ENCODE data around the gene YJU2. TPM values are rescaled to one million over a fixed set of nuclear protein-coding genes. Genes with fewer than 3 reads are reported as not detected.

YJU2 gene
- total RNA-seq, 1 experiment from 2014 or later = 26.9 TPM

DNA sequence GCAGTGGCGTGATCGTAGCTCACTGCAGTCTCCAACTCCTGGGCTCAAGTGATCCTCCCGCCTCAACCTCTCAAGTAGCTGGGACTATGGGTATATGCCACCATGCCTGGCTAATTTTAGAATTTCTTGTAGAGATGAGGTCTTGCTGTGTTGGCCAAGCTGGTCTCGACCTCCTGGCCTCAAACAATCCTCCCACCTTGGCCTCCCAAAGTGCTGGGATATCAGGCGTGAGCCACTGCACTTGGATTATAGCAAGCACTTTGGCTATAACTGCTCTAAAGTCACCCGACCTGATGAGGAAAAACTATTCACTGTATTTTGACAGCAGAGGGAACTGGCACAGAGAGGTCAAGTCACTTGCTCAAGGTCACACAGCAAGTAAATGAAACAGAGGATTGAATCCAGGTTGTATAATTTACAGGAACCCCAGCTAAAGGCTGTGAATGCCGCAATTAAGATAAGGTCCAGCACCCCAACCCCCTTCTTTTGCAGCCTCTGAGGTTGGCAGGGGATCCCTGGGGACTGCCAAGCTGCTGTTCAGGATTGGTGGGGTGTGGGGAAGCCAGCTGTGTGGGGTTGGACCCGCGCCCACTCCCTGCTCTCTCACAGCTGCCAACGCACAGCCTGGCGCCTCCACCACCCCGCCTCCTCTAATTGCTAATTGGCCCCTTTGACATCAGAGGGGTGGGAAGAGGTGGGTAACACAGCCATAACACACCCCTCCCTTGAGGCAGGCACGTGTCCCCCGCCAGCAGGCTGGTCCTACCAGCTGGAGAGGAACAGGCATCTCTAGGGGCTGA lies 49.3 kb downstream of the YJU2 start:
- no peaks in the 10 kb centered on the region for H3K4me1 ChIP-seq (ENCODE audit: control insufficient read depth in 1 of 2, insufficient read depth in 2 of 2, low read length in 2 of 2)
- H4K20me1 ChIP-seq (ENCODE audit: insufficient read depth) = no peaks in the 10 kb centered on the region
- TF ChIP-seq POLR2AphosphoS5 (IDR thresholded peaks at IDR 0.05; ENCODE audit: low read depth, low read length) (no peak), SP1 (IDR thresholded peaks at IDR 0.05; ENCODE audit: low read depth) (no peak), CEBPB (IDR thresholded peaks at IDR 0.05; ENCODE audit: low read depth) (no peak), ZFX (IDR thresholded peaks at IDR 0.05) (no peak), SIN3A (IDR thresholded peaks at IDR 0.05; ENCODE audit: low read depth) (no peak), FOSL1 (IDR thresholded peaks at IDR 0.05; ENCODE audit: low read depth) (no peak), CBX3 (IDR thresholded peaks at IDR 0.05; ENCODE audit: low read depth) (no peak)
- TF ChIP-seq, protein P1, sequence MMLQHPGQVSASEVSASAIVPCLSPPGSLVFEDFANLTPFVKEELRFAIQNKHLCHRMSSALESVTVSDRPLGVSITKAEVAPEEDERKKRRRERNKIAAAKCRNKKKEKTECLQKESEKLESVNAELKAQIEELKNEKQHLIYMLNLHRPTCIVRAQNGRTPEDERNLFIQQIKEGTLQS (IDR thresholded peaks at IDR 0.05) = no peak
- TF ChIP-seq, protein P2, sequence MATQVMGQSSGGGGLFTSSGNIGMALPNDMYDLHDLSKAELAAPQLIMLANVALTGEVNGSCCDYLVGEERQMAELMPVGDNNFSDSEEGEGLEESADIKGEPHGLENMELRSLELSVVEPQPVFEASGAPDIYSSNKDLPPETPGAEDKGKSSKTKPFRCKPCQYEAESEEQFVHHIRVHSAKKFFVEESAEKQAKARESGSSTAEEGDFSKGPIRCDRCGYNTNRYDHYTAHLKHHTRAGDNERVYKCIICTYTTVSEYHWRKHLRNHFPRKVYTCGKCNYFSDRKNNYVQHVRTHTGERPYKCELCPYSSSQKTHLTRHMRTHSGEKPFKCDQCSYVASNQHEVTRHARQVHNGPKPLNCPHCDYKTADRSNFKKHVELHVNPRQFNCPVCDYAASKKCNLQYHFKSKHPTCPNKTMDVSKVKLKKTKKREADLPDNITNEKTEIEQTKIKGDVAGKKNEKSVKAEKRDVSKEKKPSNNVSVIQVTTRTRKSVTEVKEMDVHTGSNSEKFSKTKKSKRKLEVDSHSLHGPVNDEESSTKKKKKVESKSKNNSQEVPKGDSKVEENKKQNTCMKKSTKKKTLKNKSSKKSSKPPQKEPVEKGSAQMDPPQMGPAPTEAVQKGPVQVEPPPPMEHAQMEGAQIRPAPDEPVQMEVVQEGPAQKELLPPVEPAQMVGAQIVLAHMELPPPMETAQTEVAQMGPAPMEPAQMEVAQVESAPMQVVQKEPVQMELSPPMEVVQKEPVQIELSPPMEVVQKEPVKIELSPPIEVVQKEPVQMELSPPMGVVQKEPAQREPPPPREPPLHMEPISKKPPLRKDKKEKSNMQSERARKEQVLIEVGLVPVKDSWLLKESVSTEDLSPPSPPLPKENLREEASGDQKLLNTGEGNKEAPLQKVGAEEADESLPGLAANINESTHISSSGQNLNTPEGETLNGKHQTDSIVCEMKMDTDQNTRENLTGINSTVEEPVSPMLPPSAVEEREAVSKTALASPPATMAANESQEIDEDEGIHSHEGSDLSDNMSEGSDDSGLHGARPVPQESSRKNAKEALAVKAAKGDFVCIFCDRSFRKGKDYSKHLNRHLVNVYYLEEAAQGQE (IDR thresholded peaks at IDR 0.05; ENCODE audit: low read depth) = no peak
- TF ChIP-seq, protein P3, sequence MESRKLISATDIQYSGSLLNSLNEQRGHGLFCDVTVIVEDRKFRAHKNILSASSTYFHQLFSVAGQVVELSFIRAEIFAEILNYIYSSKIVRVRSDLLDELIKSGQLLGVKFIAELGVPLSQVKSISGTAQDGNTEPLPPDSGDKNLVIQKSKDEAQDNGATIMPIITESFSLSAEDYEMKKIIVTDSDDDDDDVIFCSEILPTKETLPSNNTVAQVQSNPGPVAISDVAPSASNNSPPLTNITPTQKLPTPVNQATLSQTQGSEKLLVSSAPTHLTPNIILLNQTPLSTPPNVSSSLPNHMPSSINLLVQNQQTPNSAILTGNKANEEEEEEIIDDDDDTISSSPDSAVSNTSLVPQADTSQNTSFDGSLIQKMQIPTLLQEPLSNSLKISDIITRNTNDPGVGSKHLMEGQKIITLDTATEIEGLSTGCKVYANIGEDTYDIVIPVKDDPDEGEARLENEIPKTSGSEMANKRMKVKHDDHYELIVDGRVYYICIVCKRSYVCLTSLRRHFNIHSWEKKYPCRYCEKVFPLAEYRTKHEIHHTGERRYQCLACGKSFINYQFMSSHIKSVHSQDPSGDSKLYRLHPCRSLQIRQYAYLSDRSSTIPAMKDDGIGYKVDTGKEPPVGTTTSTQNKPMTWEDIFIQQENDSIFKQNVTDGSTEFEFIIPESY (IDR thresholded peaks at IDR 0.05; ENCODE audit: extremely low read depth, insufficient replicate concordance, low read length) = no peak
- TF ChIP-seq, protein P4, sequence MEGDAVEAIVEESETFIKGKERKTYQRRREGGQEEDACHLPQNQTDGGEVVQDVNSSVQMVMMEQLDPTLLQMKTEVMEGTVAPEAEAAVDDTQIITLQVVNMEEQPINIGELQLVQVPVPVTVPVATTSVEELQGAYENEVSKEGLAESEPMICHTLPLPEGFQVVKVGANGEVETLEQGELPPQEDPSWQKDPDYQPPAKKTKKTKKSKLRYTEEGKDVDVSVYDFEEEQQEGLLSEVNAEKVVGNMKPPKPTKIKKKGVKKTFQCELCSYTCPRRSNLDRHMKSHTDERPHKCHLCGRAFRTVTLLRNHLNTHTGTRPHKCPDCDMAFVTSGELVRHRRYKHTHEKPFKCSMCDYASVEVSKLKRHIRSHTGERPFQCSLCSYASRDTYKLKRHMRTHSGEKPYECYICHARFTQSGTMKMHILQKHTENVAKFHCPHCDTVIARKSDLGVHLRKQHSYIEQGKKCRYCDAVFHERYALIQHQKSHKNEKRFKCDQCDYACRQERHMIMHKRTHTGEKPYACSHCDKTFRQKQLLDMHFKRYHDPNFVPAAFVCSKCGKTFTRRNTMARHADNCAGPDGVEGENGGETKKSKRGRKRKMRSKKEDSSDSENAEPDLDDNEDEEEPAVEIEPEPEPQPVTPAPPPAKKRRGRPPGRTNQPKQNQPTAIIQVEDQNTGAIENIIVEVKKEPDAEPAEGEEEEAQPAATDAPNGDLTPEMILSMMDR (IDR thresholded peaks at IDR 0.05 in 2 of 3, conservative IDR thresholded peaks at IDR 0.05 in 1 of 3; ENCODE audit: borderline replicate concordance in 1 of 3, insufficient read depth in 1 of 3, low read depth in 2 of 3, low read length in 2 of 3) = no peak
- DNase-seq (ENCODE audit: low read depth, low spot score) (no peak), ATAC-seq (no peak)
- no peaks in the 10 kb centered on the region for H3K9me2 ChIP-seq (ENCODE audit: insufficient read depth)
- H3K9me3 ChIP-seq (ENCODE audit: control insufficient read depth in 1 of 2, insufficient read depth in 1 of 2, low read depth in 1 of 2, low read length in 2 of 2) = no peaks in the 10 kb centered on the region
- H3K79me2 ChIP-seq (ENCODE audit: insufficient read depth, low read length) = no peaks in the 10 kb centered on the region
- H3K36me3 ChIP-seq (ENCODE audit: control insufficient read depth in 1 of 2, insufficient read depth in 2 of 2, low read length in 2 of 2) = no peaks in the 10 kb centered on the region
- CTCF ChIA-PET = no interaction called here
- H3K4me3 ChIP-seq (replicated peaks in 1 of 2; ENCODE audit: low read depth in 1 of 2, low read length in 2 of 2) = no peak overlapping the region
- BruUV-seq (replicated peaks) = no TSS peak
- no peaks in the 10 kb centered on the region for H3K27me3 ChIP-seq (ENCODE audit: insufficient read depth, low read length)
- H2AFZ ChIP-seq (ENCODE audit: low read depth, low read length, poor library complexity, severe bottlenecking) = no peak overlapping the region
- H3K4me2 ChIP-seq (ENCODE audit: low read length) = no peak overlapping the region
- H3K9ac ChIP-seq (ENCODE audit: low read length) = no peak overlapping the region
- no peak overlapping the region for H3K27ac ChIP-seq (ENCODE audit: low read depth, low read length)
- intact Hi-C loops (cut with micrococcal nuclease) = no loop called here
- RAD21 ChIA-PET (ENCODE audit: low non-redundant PET in 1 of 2, low total read pairs in 2 of 2, uncharacterized antibody in 2 of 2, unreplicated experiment in 2 of 2) = no interaction called here
- POLR2A ChIA-PET = no interaction called here
